NCI-H1694 treated with DMSO at 0.1 percent for 48 hours (cell line): ENCODE results near the gene SNTB2.

Source experiments
- DNase-seq: peaks from one replicate; lab custom pipeline; 2025; lab: John Stamatoyannopoulos, UW

The SNTB2 gene

GRCh38 chr16:69345923-69346322 is 159.0 kb downstream of the SNTB2 start:
- no peak for DNase-seq

GRCh38 chr16:69346683-69347082 is 159.7 kb downstream of the SNTB2 start:
- no peak for DNase-seq

- no peak for DNase-seq
These were observed 161.3 kb downstream of the SNTB2 start for GRCh38 chr16:69348222-69348621.

GRCh38 chr16:69349536-69349935 is 162.6 kb downstream of the SNTB2 start:
- DNase-seq, result no peak

- no peak for DNase-seq
These were observed 163.7 kb downstream of the SNTB2 start for GRCh38 chr16:69350536-69351133.

- peak; percentile 9 for DNase-seq
These were observed 164.5 kb downstream of the SNTB2 start, which contains the start of gene TMED6 for GRCh38 chr16:69351309-69352027. Gene TMED6, minus strand, starts transcription at chr16:69351786. Its CDS starts 33 bp downstream, at chr16:69351753.
